ENCODE data around the gene HAO1. TPM values are rescaled to one million over a fixed set of nuclear protein-coding genes. Genes with fewer than 3 reads are reported as not detected.

The HAO1 gene
- total RNA-seq, 4 donors from 2014 or later: not detected

GRCh38 chr20:7889736-7890135 lies 50.5 kb downstream of the HAO1 start:
- DNase-seq: no peak
- Histone ChIP-seq H3K4me3 (no peak overlapping the region), H3K36me3 (no peaks in the 10 kb centered on the region), H3K27me3 (no peaks in the 10 kb centered on the region), H3K4me1 (no peaks in the 10 kb centered on the region), H3K9me3 (no peaks in the 10 kb centered on the region), H3K27ac (no peak overlapping the region)
- intact Hi-C loops (cut with DNase I; ENCODE audit: low total_unique reads): no loop called here
- TF ChIP-seq POLR2A (IDR thresholded peaks at IDR 0.05): no peak
- TF ChIP-seq CTCF (IDR thresholded peaks at IDR 0.05): no peak

GRCh38 chr20:7883741-7884140 lies 56.5 kb downstream of the HAO1 start:
- no peak overlapping the region for H3K27ac ChIP-seq
- no peaks in the 10 kb centered on the region for H3K27me3 ChIP-seq
- no peaks in the 10 kb centered on the region for H3K4me1 ChIP-seq
- intact Hi-C loops (cut with DNase I; ENCODE audit: low total_unique reads): no loop called here
- no peak for DNase-seq
- TF ChIP-seq POLR2A (IDR thresholded peaks at IDR 0.05): no peak
- no peak for TF ChIP-seq CTCF (IDR thresholded peaks at IDR 0.05)
- H3K4me3 ChIP-seq: no peak overlapping the region
- no peaks in the 10 kb centered on the region for H3K36me3 ChIP-seq
- no peaks in the 10 kb centered on the region for H3K9me3 ChIP-seq

DNA sequence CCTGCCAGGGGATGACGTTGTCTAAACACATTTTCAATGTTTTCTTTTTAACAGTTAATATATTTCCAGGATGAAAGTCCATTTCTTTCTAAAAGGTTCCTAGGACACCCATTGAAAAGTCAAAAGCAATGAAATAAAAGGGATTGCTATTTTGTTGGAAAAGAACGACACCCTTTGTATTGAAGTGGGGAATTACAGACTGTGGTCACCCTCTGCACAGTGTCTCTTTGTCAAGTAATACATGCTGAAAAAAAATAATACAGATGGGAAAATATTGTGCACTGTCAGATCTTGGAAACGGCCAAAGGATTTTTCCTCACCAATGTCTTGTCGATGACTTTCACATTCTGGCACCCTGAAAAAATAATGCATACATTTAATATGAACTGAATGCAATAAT lies 56.9 kb downstream of the HAO1 start:
- TF ChIP-seq POLR2A (IDR thresholded peaks at IDR 0.05): no peak
- no peak for TF ChIP-seq CTCF (IDR thresholded peaks at IDR 0.05)
- Histone ChIP-seq H3K27me3 (no peaks in the 10 kb centered on the region), H3K4me3 (no peak overlapping the region), H3K9me3 (no peaks in the 10 kb centered on the region), H3K27ac (no peak overlapping the region), H3K36me3 (no peaks in the 10 kb centered on the region), H3K4me1 (no peaks in the 10 kb centered on the region)
- DNase-seq: no peak
- intact Hi-C loops (cut with DNase I; ENCODE audit: low total_unique reads): no loop called here

DNA sequence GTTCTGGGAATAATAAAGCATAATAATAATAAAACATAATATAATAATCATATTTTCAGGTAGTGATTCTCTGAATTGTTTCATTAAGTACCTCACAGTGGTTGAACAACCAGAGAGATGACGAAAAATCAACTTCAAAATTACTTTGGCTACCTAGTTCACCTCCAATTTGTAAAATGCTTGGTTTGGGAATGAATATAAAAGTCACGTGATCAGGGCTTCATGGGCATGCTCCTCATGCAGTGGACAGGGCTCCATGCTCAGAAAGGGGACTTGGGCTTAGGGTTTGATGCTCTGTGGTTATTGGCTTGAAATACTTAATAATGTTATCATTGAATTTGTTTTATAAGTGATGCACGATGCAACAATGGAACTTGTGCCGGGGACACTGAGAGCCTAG lies 58.2 kb downstream of the HAO1 start:
- H3K9me3 ChIP-seq: no peaks in the 10 kb centered on the region
- no peak overlapping the region for H3K27ac ChIP-seq
- no peaks in the 10 kb centered on the region for H3K36me3 ChIP-seq
- H3K4me3 ChIP-seq: no peak overlapping the region
- no peak for TF ChIP-seq POLR2A (IDR thresholded peaks at IDR 0.05)
- no peak for TF ChIP-seq CTCF (IDR thresholded peaks at IDR 0.05)
- no peaks in the 10 kb centered on the region for H3K27me3 ChIP-seq
- DNase-seq: no peak
- intact Hi-C loops (cut with DNase I; ENCODE audit: low total_unique reads): no loop called here
- no peaks in the 10 kb centered on the region for H3K4me1 ChIP-seq

DNA sequence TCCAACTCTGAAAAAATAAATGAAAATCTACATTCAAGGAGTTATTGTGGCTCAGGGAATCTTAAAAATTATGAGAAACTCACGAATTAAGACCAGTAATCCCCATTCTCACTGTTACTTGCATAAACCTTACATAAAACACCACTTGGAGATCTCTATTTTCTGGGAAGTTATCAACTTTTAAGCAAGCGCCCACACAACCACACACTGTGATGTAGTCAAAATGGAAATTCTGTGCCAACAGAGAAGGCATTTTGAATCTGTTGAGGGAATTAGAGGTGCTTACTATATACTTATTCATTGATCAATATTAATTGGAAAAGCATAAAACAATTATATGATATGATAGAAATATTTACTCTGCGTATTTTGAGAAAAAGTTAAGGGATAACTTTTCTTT lies 58.7 kb downstream of the HAO1 start:
- no peaks in the 10 kb centered on the region for H3K4me1 ChIP-seq
- TF ChIP-seq CTCF (IDR thresholded peaks at IDR 0.05) (no peak), POLR2A (IDR thresholded peaks at IDR 0.05) (no peak)
- no peak overlapping the region for H3K4me3 ChIP-seq
- H3K27me3 ChIP-seq: no peaks in the 10 kb centered on the region
- no peaks in the 10 kb centered on the region for H3K9me3 ChIP-seq
- DNase-seq: no peak
- intact Hi-C loops (cut with DNase I; ENCODE audit: low total_unique reads): no loop called here
- H3K27ac ChIP-seq: no peak overlapping the region
- H3K36me3 ChIP-seq: no peaks in the 10 kb centered on the region

All from uterus (tissue), 4 donors.